IMR-90 (cell line): Measurements from ENCODE around the gene TNKS1BP1. TPM values are rescaled to one million over a fixed set of nuclear protein-coding genes. Genes with fewer than 3 reads are reported as not detected.

Source experiments
- ATAC-seq: fragments of 200-7000 bp; cut with Tn5 transposase; 2 replicates; pipeline ENCODE4 v1.9.1; 2020; ENCODE audit warnings: low read depth, mild to moderate bottlenecking, moderate library complexity
- BruUV-seq: library from RNA; stranded (reverse); fragments of 400-500 nt; replicated peaks from 2 replicates; lab custom pipeline; 2021; lab: Mats Ljungman, UMichigan
- CTCF ChIA-PET: fragments of 300-600 bp; formaldehyde crosslinking; extraction: SDS; loops from one replicate; lab custom pipeline; 2021; ENCODE audit warnings: antibody characterized with exemption; lab: Yijun Ruan, JAX
- POLR2A ChIA-PET: fragments of 300-600 bp; sonication (Branson Sonifier 250); formaldehyde crosslinking; loops from one replicate; lab custom pipeline; 2022; ENCODE audit warnings: antibody characterized with exemption; ENCODE audit not compliant: unreplicated experiment; lab: Charles Lee
- DNase-seq: peaks from one replicate; pipeline ENCODE4 v3.0.0; 2013
- H2AFZ ChIP-seq: replicated peaks from 2 replicates; pipeline ENCODE3; 2013; ENCODE audit warnings: low read length, mild to moderate bottlenecking; ENCODE audit not compliant: poor library complexity
- H2AK5ac ChIP-seq: 2 replicates; pipeline ENCODE4 v1.6.1; 2013; ENCODE audit warnings: low read depth, low read length, inconsistent platforms
- H2AK9ac ChIP-seq: replicated peaks from 2 replicates; pipeline ENCODE3; 2013; ENCODE audit warnings: mild to moderate bottlenecking, low read depth, low read length, moderate library complexity; ENCODE audit not compliant: poor library complexity
- H2BK120ac ChIP-seq: 2 replicates; pipeline ENCODE4 v1.6.1; 2013; ENCODE audit warnings: low read depth, low read length, inconsistent platforms
- H2BK15ac ChIP-seq: 3 replicates; pipeline ENCODE4 v1.6.1; 2013; ENCODE audit warnings: low read depth, low read length, inconsistent platforms
- H2BK20ac ChIP-seq: 2 replicates; pipeline ENCODE4 v1.6.1; 2013; ENCODE audit warnings: low read depth, mild to moderate bottlenecking, inconsistent platforms, low read length, moderate library complexity
- H2BK5ac ChIP-seq: 2 replicates; pipeline ENCODE4 v1.6.1; 2013; ENCODE audit warnings: mild to moderate bottlenecking, low read depth, low read length, inconsistent platforms; ENCODE audit not compliant: poor library complexity, severe bottlenecking
- H3K14ac ChIP-seq: replicated peaks from 2 replicates; pipeline ENCODE4 v1.6.1; 2013; ENCODE audit warnings: low read depth, low read length, inconsistent platforms
- H3K18ac ChIP-seq: 2 replicates; pipeline ENCODE4 v1.6.1; 2013; ENCODE audit warnings: low read depth, low read length, control low read depth
- H3K23ac ChIP-seq: 2 replicates; pipeline ENCODE4 v1.6.1; 2013; ENCODE audit warnings: low read depth, low read length, inconsistent platforms
- H3K27ac ChIP-seq: 2 replicates; pipeline ENCODE4 v1.5.1; 2013; ENCODE audit warnings: mild to moderate bottlenecking, control low read depth, low read length; ENCODE audit not compliant: insufficient read depth
- H3K27me3 ChIP-seq: 2 replicates; pipeline ENCODE4 v1.6.1; 2013; ENCODE audit warnings: low read length; ENCODE audit not compliant: control insufficient read depth, insufficient read depth
- H3K36me3 ChIP-seq: 2 replicates; pipeline ENCODE4 v1.6.1; 2013; ENCODE audit warnings: low read length, mixed read lengths; ENCODE audit not compliant: control insufficient read depth, insufficient read depth
- H3K4ac ChIP-seq: 2 replicates; pipeline ENCODE4 v1.6.1; 2013; ENCODE audit warnings: low read depth, low read length, inconsistent platforms
- H3K4me1 ChIP-seq: 2 replicates; pipeline ENCODE4 v1.6.1; 2013; ENCODE audit warnings: low read length, mixed read lengths; ENCODE audit not compliant: control insufficient read depth, insufficient read depth
- H3K4me2 ChIP-seq: 2 replicates; pipeline ENCODE4 v1.6.1; 2013; ENCODE audit warnings: low read depth, mild to moderate bottlenecking, control low read depth, low read length, moderate library complexity
- H3K4me3 ChIP-seq: 2 replicates; pipeline ENCODE4 v1.5.1; 2013; ENCODE audit warnings: low read depth, mild to moderate bottlenecking, control low read depth, low read length, moderate library complexity; ENCODE audit not compliant: insufficient read depth
- H3K56ac ChIP-seq: 2 replicates; pipeline ENCODE4 v1.6.1; 2013; ENCODE audit warnings: low read length, inconsistent platforms; ENCODE audit not compliant: insufficient read depth; ENCODE audit errors: extremely low read depth
- H3K79me1 ChIP-seq, 2 experiments: 2 replicates each; pipeline ENCODE4 v1.6.1; 2013; ENCODE audit warnings: low read length in 2 of 2, inconsistent platforms in 1 of 2, low read depth in 1 of 2
- H3K9ac ChIP-seq: 2 replicates; pipeline ENCODE4 v1.6.1; 2013; ENCODE audit warnings: low read depth, low read length, control low read depth
- H3K9me1 ChIP-seq: 2 replicates; pipeline ENCODE4 v1.6.1; 2013; ENCODE audit warnings: low read length, inconsistent platforms; ENCODE audit not compliant: insufficient read depth
- H3K9me3 ChIP-seq: 2 replicates; pipeline ENCODE4 v1.6.1; 2013; ENCODE audit warnings: low read length; ENCODE audit not compliant: control insufficient read depth, insufficient read depth
- H4K20me1 ChIP-seq: 2 replicates; pipeline ENCODE4 v1.6.1; 2013; ENCODE audit warnings: low read length, inconsistent platforms; ENCODE audit not compliant: insufficient read depth
- H4K5ac ChIP-seq: 2 replicates; pipeline ENCODE4 v1.6.1; 2013; ENCODE audit warnings: mild to moderate bottlenecking, low read depth, low read length, control low read depth
- H4K8ac ChIP-seq, 2 experiments: 2 replicates each; pipeline ENCODE4 v1.6.1; 2013; ENCODE audit warnings: low read depth in 2 of 2, low read length in 2 of 2, control low read depth in 1 of 2, inconsistent platforms in 1 of 2
- H4K91ac ChIP-seq: 2 replicates; pipeline ENCODE4 v1.6.1; 2013; ENCODE audit warnings: low read depth, low read length, inconsistent platforms; ENCODE audit not compliant: insufficient read depth
- CEBPB ChIP-seq: IDR thresholded peaks from 2 replicates; pipeline ENCODE4 v1.6.1; 2012; ENCODE audit warnings: low read depth, low read length, improper control_type of control experiment
- CHD1 ChIP-seq: IDR thresholded peaks from 2 replicates; pipeline ENCODE4 v1.6.1; 2012; ENCODE audit warnings: low read depth, low read length, improper control_type of control experiment
- CTCF ChIP-seq: conservative IDR thresholded peaks from 2 replicates; pipeline ENCODE4 v1.5.1; 2012; ENCODE audit warnings: mild to moderate bottlenecking, low read depth, low read length, improper control_type of control experiment
- FOS ChIP-seq: fragments of 150-350 bp; IDR thresholded peaks from 2 replicates; pipeline ENCODE4 v1.6.1; 2016; ENCODE audit warnings: low read depth, low read length
- NFE2L2 ChIP-seq: fragments of 150-350 bp; IDR thresholded peaks from 2 replicates; pipeline ENCODE4 v1.6.1; 2016; ENCODE audit warnings: low read depth, mild to moderate bottlenecking, low read length
- RFX5 ChIP-seq: IDR thresholded peaks from 2 replicates; pipeline ENCODE4 v1.8.0; 2012; ENCODE audit warnings: low read depth, mild to moderate bottlenecking, low read length, moderate library complexity
- SMC3 ChIP-seq: fragments of 150-350 bp; IDR thresholded peaks from 2 replicates; pipeline ENCODE4 v1.6.1; 2016; ENCODE audit warnings: low read depth, mild to moderate bottlenecking, antibody characterized with exemption, low read length, moderate library complexity
- WGBS, 2 experiments: methylation state at CpG; one replicate each; pipeline versions ENCODE4 v1.1.5 to v1.1.7; 2013; ENCODE audit warnings: missing lambda C conversion rate in 2 of 2; ENCODE audit not compliant: insufficient read length in 1 of 2; ENCODE audit errors: extremely low coverage in 2 of 2; 5-methylcytosine and 5-hydroxymethylcytosine counted together
- dilution Hi-C: fragments of 300-500 bp; cut with HindIII; formaldehyde crosslinking; loops from one replicate; pipeline ENCODE4 v1.14.3; 2018; ENCODE audit warnings: low sequenced_read_pairs; ENCODE audit not compliant: unreplicated experiment
- in situ Hi-C: fragments of 300-500 bp; cut with MboI; formaldehyde crosslinking; loops from 3 replicates; pipeline ENCODE4 v1.14.3; 2019; ENCODE audit warnings: low sequenced_read_pairs, inconsistent platforms, mixed read lengths
- intact Hi-C: fragments of 100-400 bp; cut with micrococcal nuclease; formaldehyde crosslinking; loops from 2 replicates; pipeline ENCODE4 v1.10.0; 2022
- polyA plus RNA-seq, 3 experiments: library from polyadenylated mRNA; depleted of rRNA; stranded (reverse); fragments of >200 nt; gene quantifications; 2 replicates each; pipeline ENCODE4 v1.2.3, GENCODE V29; 2012; ENCODE audit warnings: low replicate concordance in 1 of 3
- total RNA-seq: library from RNA; depleted of rRNA; stranded (reverse); fragments of >200 nt; gene quantifications from 2 replicates; pipeline ENCODE4 v1.2.3, GENCODE V29; 2012

Gene TNKS1BP1
- total and polyA plus RNA-seq, 2 of the 4 experiments (the other 2 are of a cell fraction): 31.7 to 71.4 TPM

GRCh38 chr11:57279116-57279515, 45.6 kb downstream of the TNKS1BP1 start:
- H2AK5ac ChIP-seq: peak overlapping the region; percentile 84
- ChIA-PET CTCF (interaction anchor here (0.6 to 1.9 kb wide), 3 partner anchors 10 to 1546 kb away, joined by 3 to 5 read pairs (median 5); no protein-coding TSS in a partner anchor), POLR2A (interaction anchor here (0.7 kb wide), 1 partner anchor 314 kb away, joined by 3 read pairs; no protein-coding TSS in a partner anchor)
- no peaks in the 10 kb centered on the region for H3K27me3 ChIP-seq
- peak; percentile 77 for DNase-seq
- H3K14ac ChIP-seq: peak overlapping the region; percentile 85
- peak overlapping the region; percentile 97 for H4K91ac ChIP-seq
- H4K5ac ChIP-seq: peak overlapping the region; percentile 96
- H3K4ac ChIP-seq: peak overlapping the region; percentile 97
- H2BK5ac ChIP-seq: peak overlapping the region; percentile 93
- intact Hi-C loops (no loop called here), dilution Hi-C loops (no loop called here), in situ Hi-C loops (no loop called here)
- H3K4me1 ChIP-seq: peaks cover 29% of the 10 kb centered on the region
- peak overlapping the region; percentile 91 for H3K18ac ChIP-seq
- H3K9me1 ChIP-seq: peaks cover 14% of the 10 kb centered on the region
- no peak overlapping the region for H3K9ac ChIP-seq
- H2AK9ac ChIP-seq: peak overlapping the region; percentile 4
- peak overlapping the region; percentile 93 for H3K27ac ChIP-seq
- H2BK120ac ChIP-seq: peak overlapping the region; percentile 98
- WGBS, 2 experiments: 89% methylated on average over 3 of the region's 5 CpGs; no CpG with 5 or more reads in 1 of the 2 experiments
- H3K36me3 ChIP-seq: no peaks in the 10 kb centered on the region
- H3K23ac ChIP-seq: peak overlapping the region; percentile 74
- TF ChIP-seq CTCF (no peak), NFE2L2 (no peak), FOS (no peak), CHD1 (no peak), CEBPB (no peak), RFX5 (no peak), SMC3 (no peak)
- no peaks in the 10 kb centered on the region for H4K20me1 ChIP-seq
- peak overlapping the region; percentile 32; the same call in 1 of the 2 replicates for H3K4me2 ChIP-seq
- peak overlapping the region; percentile 83 to 85; a peak in 3 of 4 replicates for H4K8ac ChIP-seq
- no peak overlapping the region for H3K4me3 ChIP-seq
- BruUV-seq: no TSS peak
- ATAC-seq: no peak
- H2AFZ ChIP-seq: no peak overlapping the region
- H3K79me1 ChIP-seq: no peaks in the 10 kb centered on the region
- H3K56ac ChIP-seq: peak overlapping the region; percentile 97; the same call in 1 of the 2 replicates
- peaks cover 2% of the 10 kb centered on the region; the same call in 1 of the 2 replicates for H3K9me3 ChIP-seq
- peak overlapping the region; percentile 88; the same call in 2 of the 3 replicates for H2BK15ac ChIP-seq
- peak overlapping the region; percentile 99 for H2BK20ac ChIP-seq
